Osteoblast (primary cell): ENCODE data around the gene RIN3. TPM values are rescaled to one million over a fixed set of nuclear protein-coding genes. Genes with fewer than 3 reads are reported as not detected.

ENCODE experiments used
- DNase-seq: peaks from one replicate; pipeline ENCODE4 v3.0.0; 2011; ENCODE audit warnings: low spot score, mixed read lengths; ENCODE audit not compliant: insufficient read length; ENCODE audit errors: missing footprints
- H2AFZ ChIP-seq: 2 replicates; pipeline ENCODE4 v1.6.0; 2011; ENCODE audit warnings: mild to moderate bottlenecking, low read length
- H3K27ac ChIP-seq: 2 replicates; pipeline ENCODE4 v1.5.1; 2011; ENCODE audit warnings: mild to moderate bottlenecking, low read depth, low read length, moderate library complexity
- H3K27me3 ChIP-seq: 2 replicates; pipeline ENCODE4 v1.6.0; 2012; ENCODE audit warnings: mild to moderate bottlenecking, control low read depth, inconsistent platforms, low read length, moderate library complexity; ENCODE audit not compliant: insufficient read depth
- H3K36me3 ChIP-seq: 2 replicates; pipeline ENCODE4 v1.5.1; 2011; ENCODE audit warnings: mild to moderate bottlenecking, low read length, control low read depth, moderate library complexity; ENCODE audit not compliant: insufficient read depth
- H3K4me1 ChIP-seq: 2 replicates; pipeline ENCODE4 v1.5.1; 2011; ENCODE audit warnings: mild to moderate bottlenecking, low read length, control low read depth, moderate library complexity; ENCODE audit not compliant: insufficient read depth
- H3K4me2 ChIP-seq: 2 replicates; pipeline ENCODE4 v1.6.0; 2011; ENCODE audit warnings: mild to moderate bottlenecking, low read length; ENCODE audit not compliant: insufficient read depth
- H3K4me3 ChIP-seq: fragments of 200-600 bp; sonication (generic); 3 replicates; pipeline ENCODE4 v1.5.1; 2012; ENCODE audit warnings: mild to moderate bottlenecking, low read length, inconsistent platforms; ENCODE audit not compliant: insufficient read depth
- H3K79me2 ChIP-seq: 2 replicates; pipeline ENCODE4 v1.6.0; 2012; ENCODE audit warnings: mild to moderate bottlenecking, low read length, control low read depth, inconsistent platforms; ENCODE audit not compliant: insufficient read depth
- H3K9me3 ChIP-seq: 2 replicates; pipeline ENCODE4 v1.5.1; 2011; ENCODE audit warnings: low read depth, low read length, control low read depth
- H4K20me1 ChIP-seq: 2 replicates; pipeline ENCODE4 v1.6.0; 2012; ENCODE audit warnings: mild to moderate bottlenecking, low read length, control low read depth; ENCODE audit not compliant: insufficient read depth
- CTCF ChIP-seq: IDR thresholded peaks from 2 replicates; pipeline ENCODE4 v1.5.1; 2011; ENCODE audit warnings: mild to moderate bottlenecking, low read depth, low read length, moderate library complexity; ENCODE audit errors: extremely low read depth
- total RNA-seq: library from RNA; depleted of rRNA; stranded (reverse); fragments of >200 nt; gene quantifications from 2 replicates; pipeline ENCODE4 v1.2.3, GENCODE V29; 2012

The RIN3 gene
- total RNA-seq, 1 donor, result 7.6 TPM

- Histone ChIP-seq H3K4me2 (no peak overlapping the region), H3K27ac (no peak overlapping the region), H3K4me1 (peaks cover 21% of the 10 kb centered on the region), H4K20me1 (peaks cover 8% of the 10 kb centered on the region), H3K36me3 (peaks cover 29% of the 10 kb centered on the region), H3K4me3 (no peak overlapping the region), H2AFZ (no peak overlapping the region), H3K79me2 (peaks cover 19% of the 10 kb centered on the region), H3K9me3 (no peaks in the 10 kb centered on the region), H3K27me3 (no peaks in the 10 kb centered on the region)
- no peak for TF ChIP-seq CTCF
- no peak for DNase-seq
These were observed 43.9 kb downstream of the RIN3 start for GRCh38 chr14:92557544-92557912.

- H3K36me3 ChIP-seq, result peaks cover 29% of the 10 kb centered on the region
- no peak for TF ChIP-seq CTCF
- H2AFZ ChIP-seq, result no peak overlapping the region
- no peak overlapping the region for H3K4me3 ChIP-seq
- peaks cover 13% of the 10 kb centered on the region for H3K79me2 ChIP-seq
- H4K20me1 ChIP-seq, result peaks cover 8% of the 10 kb centered on the region
- H3K4me1 ChIP-seq, result peaks cover 18% of the 10 kb centered on the region
- H3K27ac ChIP-seq, result no peak overlapping the region
- no peaks in the 10 kb centered on the region for H3K27me3 ChIP-seq
- no peak for DNase-seq
- no peaks in the 10 kb centered on the region for H3K9me3 ChIP-seq
- H3K4me2 ChIP-seq, result no peak overlapping the region
These were observed 44.7 kb downstream of the RIN3 start for GRCh38 chr14:92558319-92558718.

- peaks cover 29% of the 10 kb centered on the region for H3K36me3 ChIP-seq
- TF ChIP-seq CTCF, result no peak
- no peak overlapping the region for H3K4me3 ChIP-seq
- H4K20me1 ChIP-seq, result peaks cover 2% of the 10 kb centered on the region
- H3K4me2 ChIP-seq, result no peak overlapping the region
- H3K27me3 ChIP-seq, result no peaks in the 10 kb centered on the region
- no peak overlapping the region for H2AFZ ChIP-seq
- no peak for DNase-seq
- peaks cover 5% of the 10 kb centered on the region for H3K79me2 ChIP-seq
- H3K4me1 ChIP-seq, result peaks cover 23% of the 10 kb centered on the region
- no peak overlapping the region for H3K27ac ChIP-seq
- no peaks in the 10 kb centered on the region for H3K9me3 ChIP-seq
These were observed 45.9 kb downstream of the RIN3 start for GRCh38 chr14:92559486-92559885.

- H3K4me2 ChIP-seq, result no peak overlapping the region
- H3K4me3 ChIP-seq, result no peak overlapping the region
- TF ChIP-seq CTCF, result no peak
- peaks cover 2% of the 10 kb centered on the region for H4K20me1 ChIP-seq
- no peaks in the 10 kb centered on the region for H3K9me3 ChIP-seq
- H3K27me3 ChIP-seq, result no peaks in the 10 kb centered on the region
- no peak overlapping the region for H2AFZ ChIP-seq
- peaks cover 1% of the 10 kb centered on the region for H3K79me2 ChIP-seq
- H3K27ac ChIP-seq, result no peak overlapping the region
- peaks cover 29% of the 10 kb centered on the region for H3K36me3 ChIP-seq
- no peak for DNase-seq
- peaks cover 31% of the 10 kb centered on the region for H3K4me1 ChIP-seq
These were observed 46.7 kb downstream of the RIN3 start for GRCh38 chr14:92560106-92560865.
